Parathyroid adenoma (tissue), 2 donors: Measurements from ENCODE around the gene CADM1.

Experiments
- H2AFZ ChIP-seq: fragments of 300-600 bp; sonication (generic); one replicate; pipeline ENCODE4 v1.7.0; 2017; ENCODE audit warnings: antibody characterized with exemption, mild to moderate bottlenecking
- H3K27ac ChIP-seq: fragments of 300-600 bp; sonication (generic); one replicate; pipeline ENCODE4 v1.7.0; 2017
- H3K27me3 ChIP-seq: fragments of 300-600 bp; sonication (generic); one replicate; pipeline ENCODE4 v1.7.0; 2017; ENCODE audit warnings: low read length; ENCODE audit not compliant: control insufficient read depth, insufficient read depth
- H3K36me3 ChIP-seq: fragments of 300-600 bp; sonication (generic); one replicate; pipeline ENCODE4 v1.7.0; 2017; ENCODE audit warnings: low read length; ENCODE audit not compliant: control insufficient read depth, insufficient read depth
- H3K4me1 ChIP-seq: fragments of 300-600 bp; sonication (generic); one replicate; pipeline ENCODE4 v1.7.0; 2017; ENCODE audit warnings: control low read depth
- H3K4me2 ChIP-seq: fragments of 300-600 bp; sonication (generic); one replicate; pipeline ENCODE4 v1.7.0; 2017; ENCODE audit warnings: low read length
- H3K4me3 ChIP-seq: fragments of 300-600 bp; sonication (generic); one replicate; pipeline ENCODE4 v1.7.0; 2017; ENCODE audit warnings: low read depth, low read length
- H3K79me2 ChIP-seq: fragments of 300-600 bp; sonication (generic); one replicate; pipeline ENCODE4 v1.7.0; 2017; ENCODE audit warnings: control low read depth
- H3K9ac ChIP-seq: fragments of 300-600 bp; sonication (generic); one replicate; pipeline ENCODE4 v1.7.0; 2017; ENCODE audit warnings: mild to moderate bottlenecking
- H3K9me3 ChIP-seq: fragments of 300-600 bp; sonication (generic); one replicate; pipeline ENCODE4 v1.7.0; 2017; ENCODE audit warnings: low read length; ENCODE audit not compliant: control insufficient read depth
- TF ChIP-seq, protein P1 (sequence below): fragments of 300-600 bp; sonication (generic); IDR thresholded peaks from one replicate; pipeline ENCODE4 v1.7.0; 2017; ENCODE audit warnings: antibody characterized with exemption, mild to moderate bottlenecking
- donor health status: primary hyperparathyroidism.

The CADM1 gene

DNA sequence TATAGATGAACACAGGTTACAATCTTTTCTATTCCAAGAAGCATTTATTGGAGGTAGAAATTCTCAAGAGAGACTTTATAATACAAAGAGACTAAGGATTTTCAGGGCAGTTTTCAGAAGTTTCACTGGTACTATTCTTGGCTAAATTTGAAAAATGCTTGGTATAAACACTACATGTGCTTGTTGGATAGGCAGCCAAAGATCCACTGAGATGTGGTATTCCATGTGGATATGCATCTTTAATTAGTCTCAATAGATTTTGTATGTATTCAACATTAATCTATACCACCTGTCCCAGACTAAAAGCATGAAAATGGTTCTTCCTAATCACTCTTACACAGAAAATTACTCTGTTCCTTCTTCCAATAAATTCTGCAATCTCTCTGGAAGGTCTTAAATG, 232.6 kb downstream of the CADM1 start:
- H3K79me2 ChIP-seq, result no peaks in the 10 kb centered on the region
- no peaks in the 10 kb centered on the region for H3K9me3 ChIP-seq
- no peak overlapping the region for H3K4me2 ChIP-seq
- TF ChIP-seq, protein P1, sequence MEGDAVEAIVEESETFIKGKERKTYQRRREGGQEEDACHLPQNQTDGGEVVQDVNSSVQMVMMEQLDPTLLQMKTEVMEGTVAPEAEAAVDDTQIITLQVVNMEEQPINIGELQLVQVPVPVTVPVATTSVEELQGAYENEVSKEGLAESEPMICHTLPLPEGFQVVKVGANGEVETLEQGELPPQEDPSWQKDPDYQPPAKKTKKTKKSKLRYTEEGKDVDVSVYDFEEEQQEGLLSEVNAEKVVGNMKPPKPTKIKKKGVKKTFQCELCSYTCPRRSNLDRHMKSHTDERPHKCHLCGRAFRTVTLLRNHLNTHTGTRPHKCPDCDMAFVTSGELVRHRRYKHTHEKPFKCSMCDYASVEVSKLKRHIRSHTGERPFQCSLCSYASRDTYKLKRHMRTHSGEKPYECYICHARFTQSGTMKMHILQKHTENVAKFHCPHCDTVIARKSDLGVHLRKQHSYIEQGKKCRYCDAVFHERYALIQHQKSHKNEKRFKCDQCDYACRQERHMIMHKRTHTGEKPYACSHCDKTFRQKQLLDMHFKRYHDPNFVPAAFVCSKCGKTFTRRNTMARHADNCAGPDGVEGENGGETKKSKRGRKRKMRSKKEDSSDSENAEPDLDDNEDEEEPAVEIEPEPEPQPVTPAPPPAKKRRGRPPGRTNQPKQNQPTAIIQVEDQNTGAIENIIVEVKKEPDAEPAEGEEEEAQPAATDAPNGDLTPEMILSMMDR, result no peak
- no peaks in the 10 kb centered on the region for H3K27me3 ChIP-seq
- no peak overlapping the region for H3K4me3 ChIP-seq
- H3K9ac ChIP-seq, result no peak overlapping the region
- no peaks in the 10 kb centered on the region for H3K36me3 ChIP-seq
- no peaks in the 10 kb centered on the region for H3K4me1 ChIP-seq
- H3K27ac ChIP-seq, result no peak overlapping the region
- H2AFZ ChIP-seq, result no peak overlapping the region

DNA sequence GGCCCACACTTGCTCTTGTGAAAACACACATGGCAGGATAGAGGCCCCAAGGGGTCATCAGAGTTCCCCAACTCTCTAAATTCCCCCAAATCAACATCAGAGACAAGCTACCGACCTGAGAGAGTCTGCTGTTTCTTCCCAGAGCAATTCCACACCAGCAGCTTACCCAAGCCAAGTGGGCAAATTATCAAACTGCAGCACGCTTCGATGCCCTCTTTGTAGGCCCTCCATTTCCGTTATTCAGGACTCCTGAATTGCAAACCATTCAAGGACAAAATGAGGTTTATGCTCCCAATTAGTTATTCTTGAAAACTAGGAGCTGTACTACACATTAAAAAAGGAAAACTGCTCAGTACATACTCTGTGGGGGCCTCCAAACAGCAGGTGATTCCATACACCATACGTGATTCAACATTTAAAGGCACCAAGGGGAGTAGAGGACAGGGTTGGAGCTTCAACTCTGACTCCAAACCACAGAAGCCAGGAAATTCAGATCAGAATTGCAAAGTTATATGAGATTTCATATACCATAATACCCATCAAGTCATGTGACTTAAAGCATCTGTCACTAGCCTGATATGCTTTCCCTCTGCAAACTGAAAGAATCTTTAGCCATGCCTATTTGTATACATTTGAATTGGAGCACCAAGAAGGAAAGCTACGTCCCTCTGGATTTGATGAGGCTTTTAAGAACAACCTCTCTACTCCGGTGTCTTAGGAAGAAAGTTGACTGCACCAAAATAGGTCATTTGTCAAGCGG, 234.8 kb downstream of the CADM1 start:
- TF ChIP-seq, protein P1, result no peak
- Histone ChIP-seq H3K4me2 (no peak overlapping the region), H3K27ac (no peak overlapping the region), H3K9ac (no peak overlapping the region), H3K36me3 (no peaks in the 10 kb centered on the region), H3K79me2 (no peaks in the 10 kb centered on the region), H3K4me3 (no peak overlapping the region), H3K27me3 (no peaks in the 10 kb centered on the region), H2AFZ (no peak overlapping the region), H3K4me1 (no peaks in the 10 kb centered on the region), H3K9me3 (no peaks in the 10 kb centered on the region)

DNA sequence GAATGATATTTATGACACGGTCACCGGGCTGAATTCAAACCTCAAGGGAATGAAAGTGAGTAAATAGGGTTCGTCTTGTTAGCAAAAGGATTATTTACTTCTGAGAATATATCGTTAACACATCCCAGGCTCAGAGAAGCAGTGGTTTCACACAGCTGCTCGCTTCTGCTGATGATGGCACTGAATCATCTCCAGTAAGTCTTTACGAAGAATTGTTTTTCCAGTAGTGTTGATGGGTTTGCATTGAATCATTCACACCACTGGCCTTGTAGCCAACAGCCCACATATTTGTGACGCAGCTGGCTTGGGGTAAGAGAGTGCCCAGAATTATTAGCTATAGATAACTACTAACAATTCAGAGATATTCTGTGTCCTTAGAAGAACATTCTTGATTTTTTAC, 236.3 kb downstream of the CADM1 start:
- no peak overlapping the region for H3K4me2 ChIP-seq
- no peaks in the 10 kb centered on the region for H3K27me3 ChIP-seq
- no peaks in the 10 kb centered on the region for H3K79me2 ChIP-seq
- H3K27ac ChIP-seq, result no peak overlapping the region
- no peak overlapping the region for H3K4me3 ChIP-seq
- no peaks in the 10 kb centered on the region for H3K9me3 ChIP-seq
- H3K4me1 ChIP-seq, result no peaks in the 10 kb centered on the region
- TF ChIP-seq, protein P1, result no peak
- H3K36me3 ChIP-seq, result no peaks in the 10 kb centered on the region
- no peak overlapping the region for H2AFZ ChIP-seq
- H3K9ac ChIP-seq, result no peak overlapping the region

DNA sequence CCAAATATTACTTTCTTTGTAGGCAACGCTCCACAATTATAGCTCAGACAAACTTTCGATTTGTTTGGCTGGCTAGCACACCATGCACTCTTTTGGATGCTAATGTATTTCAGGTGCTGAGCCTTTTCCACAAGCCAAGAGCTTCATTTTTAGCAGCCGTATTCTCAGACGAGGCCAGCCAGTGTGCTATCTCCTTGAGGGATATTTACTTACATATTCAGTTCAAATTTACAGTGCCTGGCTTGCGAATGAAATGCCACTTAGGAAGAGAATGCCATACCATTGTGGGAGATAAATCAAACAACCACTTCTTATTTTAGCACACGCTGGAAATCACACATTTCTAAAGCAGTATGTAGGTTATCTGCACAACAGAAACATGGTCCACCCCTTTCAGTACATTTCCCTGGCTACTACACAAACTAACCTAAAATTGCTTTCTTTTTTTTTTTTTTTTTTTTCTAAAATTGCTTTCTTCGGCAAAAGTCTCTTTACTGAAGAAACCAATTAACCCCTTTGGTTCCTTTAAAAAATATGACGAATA, 236.9 kb downstream of the CADM1 start:
- no peak overlapping the region for H2AFZ ChIP-seq
- no peak overlapping the region for H3K27ac ChIP-seq
- H3K79me2 ChIP-seq, result no peaks in the 10 kb centered on the region
- H3K36me3 ChIP-seq, result no peaks in the 10 kb centered on the region
- no peaks in the 10 kb centered on the region for H3K9me3 ChIP-seq
- no peak overlapping the region for H3K4me2 ChIP-seq
- TF ChIP-seq, protein P1, result no peak
- no peak overlapping the region for H3K4me3 ChIP-seq
- H3K27me3 ChIP-seq, result no peaks in the 10 kb centered on the region
- no peaks in the 10 kb centered on the region for H3K4me1 ChIP-seq
- H3K9ac ChIP-seq, result no peak overlapping the region
